IMR-90 (cell line): ENCODE measurements around the gene KCNAB2. TPM values are rescaled to one million over a fixed set of nuclear protein-coding genes. Genes with fewer than 3 reads are reported as not detected.

ENCODE experiments used
- ATAC-seq: fragments of 200-7000 bp; cut with Tn5 transposase; 2 replicates; pipeline ENCODE4 v1.9.1; 2020; ENCODE audit warnings: low read depth, mild to moderate bottlenecking, moderate library complexity
- BruUV-seq: library from RNA; stranded (reverse); fragments of 400-500 nt; replicated peaks from 2 replicates; lab custom pipeline; 2021; lab: Mats Ljungman, UMichigan
- CTCF ChIA-PET: fragments of 300-600 bp; formaldehyde crosslinking; extraction: SDS; loops from one replicate; lab custom pipeline; 2021; ENCODE audit warnings: antibody characterized with exemption; lab: Yijun Ruan, JAX
- POLR2A ChIA-PET: fragments of 300-600 bp; sonication (Branson Sonifier 250); formaldehyde crosslinking; loops from one replicate; lab custom pipeline; 2022; ENCODE audit warnings: antibody characterized with exemption; ENCODE audit not compliant: unreplicated experiment; lab: Charles Lee
- DNase-seq: peaks from one replicate; pipeline ENCODE4 v3.0.0; 2013
- H2AFZ ChIP-seq: replicated peaks from 2 replicates; pipeline ENCODE3; 2013; ENCODE audit warnings: low read length, mild to moderate bottlenecking; ENCODE audit not compliant: poor library complexity
- H2AK5ac ChIP-seq: 2 replicates; pipeline ENCODE4 v1.6.1; 2013; ENCODE audit warnings: low read depth, low read length, inconsistent platforms
- H2AK9ac ChIP-seq: replicated peaks from 2 replicates; pipeline ENCODE3; 2013; ENCODE audit warnings: mild to moderate bottlenecking, low read depth, low read length, moderate library complexity; ENCODE audit not compliant: poor library complexity
- H2BK120ac ChIP-seq: 2 replicates; pipeline ENCODE4 v1.6.1; 2013; ENCODE audit warnings: low read depth, low read length, inconsistent platforms
- H2BK15ac ChIP-seq: 3 replicates; pipeline ENCODE4 v1.6.1; 2013; ENCODE audit warnings: low read depth, low read length, inconsistent platforms
- H2BK20ac ChIP-seq: 2 replicates; pipeline ENCODE4 v1.6.1; 2013; ENCODE audit warnings: low read depth, mild to moderate bottlenecking, inconsistent platforms, low read length, moderate library complexity
- H2BK5ac ChIP-seq: 2 replicates; pipeline ENCODE4 v1.6.1; 2013; ENCODE audit warnings: mild to moderate bottlenecking, low read depth, low read length, inconsistent platforms; ENCODE audit not compliant: poor library complexity, severe bottlenecking
- H3K14ac ChIP-seq: replicated peaks from 2 replicates; pipeline ENCODE4 v1.6.1; 2013; ENCODE audit warnings: low read depth, low read length, inconsistent platforms
- H3K18ac ChIP-seq: 2 replicates; pipeline ENCODE4 v1.6.1; 2013; ENCODE audit warnings: low read depth, low read length, control low read depth
- H3K23ac ChIP-seq: 2 replicates; pipeline ENCODE4 v1.6.1; 2013; ENCODE audit warnings: low read depth, low read length, inconsistent platforms
- H3K27ac ChIP-seq: 2 replicates; pipeline ENCODE4 v1.5.1; 2013; ENCODE audit warnings: mild to moderate bottlenecking, control low read depth, low read length; ENCODE audit not compliant: insufficient read depth
- H3K27me3 ChIP-seq: 2 replicates; pipeline ENCODE4 v1.6.1; 2013; ENCODE audit warnings: low read length; ENCODE audit not compliant: control insufficient read depth, insufficient read depth
- H3K36me3 ChIP-seq: 2 replicates; pipeline ENCODE4 v1.6.1; 2013; ENCODE audit warnings: low read length, mixed read lengths; ENCODE audit not compliant: control insufficient read depth, insufficient read depth
- H3K4ac ChIP-seq: 2 replicates; pipeline ENCODE4 v1.6.1; 2013; ENCODE audit warnings: low read depth, low read length, inconsistent platforms
- H3K4me1 ChIP-seq: 2 replicates; pipeline ENCODE4 v1.6.1; 2013; ENCODE audit warnings: low read length, mixed read lengths; ENCODE audit not compliant: control insufficient read depth, insufficient read depth
- H3K4me2 ChIP-seq: 2 replicates; pipeline ENCODE4 v1.6.1; 2013; ENCODE audit warnings: low read depth, mild to moderate bottlenecking, control low read depth, low read length, moderate library complexity
- H3K4me3 ChIP-seq: 2 replicates; pipeline ENCODE4 v1.5.1; 2013; ENCODE audit warnings: low read depth, mild to moderate bottlenecking, control low read depth, low read length, moderate library complexity; ENCODE audit not compliant: insufficient read depth
- H3K56ac ChIP-seq: 2 replicates; pipeline ENCODE4 v1.6.1; 2013; ENCODE audit warnings: low read length, inconsistent platforms; ENCODE audit not compliant: insufficient read depth; ENCODE audit errors: extremely low read depth
- H3K79me1 ChIP-seq, 2 experiments: 2 replicates each; pipeline ENCODE4 v1.6.1; 2013; ENCODE audit warnings: low read length in 2 of 2, inconsistent platforms in 1 of 2, low read depth in 1 of 2
- H3K9ac ChIP-seq: 2 replicates; pipeline ENCODE4 v1.6.1; 2013; ENCODE audit warnings: low read depth, low read length, control low read depth
- H3K9me1 ChIP-seq: 2 replicates; pipeline ENCODE4 v1.6.1; 2013; ENCODE audit warnings: low read length, inconsistent platforms; ENCODE audit not compliant: insufficient read depth
- H3K9me3 ChIP-seq: 2 replicates; pipeline ENCODE4 v1.6.1; 2013; ENCODE audit warnings: low read length; ENCODE audit not compliant: control insufficient read depth, insufficient read depth
- H4K20me1 ChIP-seq: 2 replicates; pipeline ENCODE4 v1.6.1; 2013; ENCODE audit warnings: low read length, inconsistent platforms; ENCODE audit not compliant: insufficient read depth
- H4K5ac ChIP-seq: 2 replicates; pipeline ENCODE4 v1.6.1; 2013; ENCODE audit warnings: mild to moderate bottlenecking, low read depth, low read length, control low read depth
- H4K8ac ChIP-seq, 2 experiments: 2 replicates each; pipeline ENCODE4 v1.6.1; 2013; ENCODE audit warnings: low read depth in 2 of 2, low read length in 2 of 2, control low read depth in 1 of 2, inconsistent platforms in 1 of 2
- H4K91ac ChIP-seq: 2 replicates; pipeline ENCODE4 v1.6.1; 2013; ENCODE audit warnings: low read depth, low read length, inconsistent platforms; ENCODE audit not compliant: insufficient read depth
- BHLHE40 ChIP-seq: fragments of 150-350 bp; IDR thresholded peaks from 2 replicates; pipeline ENCODE4 v1.6.1; 2016; ENCODE audit warnings: mild to moderate bottlenecking, low read depth, low read length
- CEBPB ChIP-seq: IDR thresholded peaks from 2 replicates; pipeline ENCODE4 v1.6.1; 2012; ENCODE audit warnings: low read depth, low read length, improper control_type of control experiment
- CHD1 ChIP-seq: IDR thresholded peaks from 2 replicates; pipeline ENCODE4 v1.6.1; 2012; ENCODE audit warnings: low read depth, low read length, improper control_type of control experiment
- CTCF ChIP-seq: conservative IDR thresholded peaks from 2 replicates; pipeline ENCODE4 v1.5.1; 2012; ENCODE audit warnings: mild to moderate bottlenecking, low read depth, low read length, improper control_type of control experiment
- ELK1 ChIP-seq: fragments of 150-350 bp; IDR thresholded peaks from 2 replicates; pipeline ENCODE4 v1.6.1; 2016; ENCODE audit warnings: low read depth, mild to moderate bottlenecking, low read length, moderate library complexity, borderline replicate concordance
- FOS ChIP-seq: fragments of 150-350 bp; IDR thresholded peaks from 2 replicates; pipeline ENCODE4 v1.6.1; 2016; ENCODE audit warnings: low read depth, low read length
- MAFK ChIP-seq: IDR thresholded peaks from 2 replicates; pipeline ENCODE4 v1.6.1; 2012; ENCODE audit warnings: low read depth, low read length, improper control_type of control experiment
- MAZ ChIP-seq: IDR thresholded peaks from 2 replicates; pipeline ENCODE4 v1.6.1; 2012; ENCODE audit warnings: low read depth, mild to moderate bottlenecking, low read length, improper control_type of control experiment, moderate library complexity, borderline replicate concordance
- MXI1 ChIP-seq: IDR thresholded peaks from 2 replicates; pipeline ENCODE4 v1.6.1; 2012; ENCODE audit warnings: low read depth, mild to moderate bottlenecking, low read length, moderate library complexity, borderline replicate concordance
- NFE2L2 ChIP-seq: fragments of 150-350 bp; IDR thresholded peaks from 2 replicates; pipeline ENCODE4 v1.6.1; 2016; ENCODE audit warnings: low read depth, mild to moderate bottlenecking, low read length
- POLR2A ChIP-seq: IDR thresholded peaks from 2 replicates; pipeline ENCODE4 v1.6.1; 2012; ENCODE audit warnings: mild to moderate bottlenecking, low read depth, low read length
- RAD21 ChIP-seq: IDR thresholded peaks from 2 replicates; pipeline ENCODE4 v1.6.1; 2012; ENCODE audit warnings: low read length, improper control_type of control experiment
- RCOR1 ChIP-seq: IDR thresholded peaks from 2 replicates; pipeline ENCODE4 v1.6.1; 2012; ENCODE audit warnings: mild to moderate bottlenecking, low read length, improper control_type of control experiment; ENCODE audit not compliant: insufficient replicate concordance
- RFX5 ChIP-seq: IDR thresholded peaks from 2 replicates; pipeline ENCODE4 v1.8.0; 2012; ENCODE audit warnings: low read depth, mild to moderate bottlenecking, low read length, moderate library complexity
- SMC3 ChIP-seq: fragments of 150-350 bp; IDR thresholded peaks from 2 replicates; pipeline ENCODE4 v1.6.1; 2016; ENCODE audit warnings: low read depth, mild to moderate bottlenecking, antibody characterized with exemption, low read length, moderate library complexity
- USF2 ChIP-seq: fragments of 150-350 bp; IDR thresholded peaks from 2 replicates; pipeline ENCODE4 v1.6.1; 2017; ENCODE audit warnings: mild to moderate bottlenecking, antibody characterized with exemption, low read length, low read depth
- WGBS, 2 experiments: methylation state at CpG; one replicate each; pipeline versions ENCODE4 v1.1.5 to v1.1.7; 2013; ENCODE audit warnings: missing lambda C conversion rate in 2 of 2; ENCODE audit not compliant: insufficient read length in 1 of 2; ENCODE audit errors: extremely low coverage in 2 of 2; 5-methylcytosine and 5-hydroxymethylcytosine counted together
- dilution Hi-C: fragments of 300-500 bp; cut with HindIII; formaldehyde crosslinking; loops from one replicate; pipeline ENCODE4 v1.14.3; 2018; ENCODE audit warnings: low sequenced_read_pairs; ENCODE audit not compliant: unreplicated experiment
- in situ Hi-C: fragments of 300-500 bp; cut with MboI; formaldehyde crosslinking; loops from 3 replicates; pipeline ENCODE4 v1.14.3; 2019; ENCODE audit warnings: low sequenced_read_pairs, inconsistent platforms, mixed read lengths
- intact Hi-C: fragments of 100-400 bp; cut with micrococcal nuclease; formaldehyde crosslinking; loops from 2 replicates; pipeline ENCODE4 v1.10.0; 2022
- polyA plus RNA-seq, 3 experiments: library from polyadenylated mRNA; depleted of rRNA; stranded (reverse); fragments of >200 nt; gene quantifications; 2 replicates each; pipeline ENCODE4 v1.2.3, GENCODE V29; 2012; ENCODE audit warnings: low replicate concordance in 1 of 3
- total RNA-seq: library from RNA; depleted of rRNA; stranded (reverse); fragments of >200 nt; gene quantifications from 2 replicates; pipeline ENCODE4 v1.2.3, GENCODE V29; 2012

KCNAB2 gene
- total and polyA plus RNA-seq, 2 of the 4 experiments (the other 2 are of a cell fraction): 1.3 to 4.2 TPM

- H3K79me1 ChIP-seq: no peaks in the 10 kb centered on the region
- no peak overlapping the region for H2BK15ac ChIP-seq
- no peak overlapping the region for H3K18ac ChIP-seq
- H3K27me3 ChIP-seq: peaks cover 2% of the 10 kb centered on the region; the same call in 1 of the 2 replicates
- no peak overlapping the region for H4K8ac ChIP-seq
- no peaks in the 10 kb centered on the region for H4K20me1 ChIP-seq
- no peaks in the 10 kb centered on the region for H3K4me1 ChIP-seq
- no peak overlapping the region for H3K4me3 ChIP-seq
- no peak overlapping the region for H2BK120ac ChIP-seq
- no peak overlapping the region for H3K56ac ChIP-seq
- ATAC-seq (no peak), DNase-seq (no peak)
- no peak overlapping the region for H3K23ac ChIP-seq
- in situ Hi-C loops: no loop called here
- no peaks in the 10 kb centered on the region for H3K36me3 ChIP-seq
- intact Hi-C loops: no loop called here
- H2AFZ ChIP-seq: no peak overlapping the region
- no peak overlapping the region for H2AK5ac ChIP-seq
- H3K9me3 ChIP-seq: peaks cover 5% of the 10 kb centered on the region; the same call in 1 of the 2 replicates
- dilution Hi-C loops: no loop called here
- no peak overlapping the region for H2AK9ac ChIP-seq
- no peak overlapping the region for H2BK5ac ChIP-seq
- TF ChIP-seq FOS: no peak
- TF ChIP-seq RCOR1: no peak
- TF ChIP-seq POLR2A: no peak
- TF ChIP-seq SMC3: no peak
- no peak for TF ChIP-seq CTCF
- TF ChIP-seq CEBPB: no peak
- no peak for TF ChIP-seq RFX5
- TF ChIP-seq BHLHE40: no peak
- no peak for TF ChIP-seq CHD1
- TF ChIP-seq MAZ: no peak
- TF ChIP-seq RAD21: no peak
- no peak for TF ChIP-seq USF2
- no peak for TF ChIP-seq MXI1
- TF ChIP-seq ELK1: no peak
- TF ChIP-seq NFE2L2: no peak
- TF ChIP-seq MAFK: no peak
- POLR2A ChIA-PET: no interaction called here
- 75% methylated on average over 6 of the region's 9 CpGs; no CpG with 5 or more reads in 1 of the 2 experiments for WGBS, 2 experiments
- CTCF ChIA-PET: no interaction called here
- no peaks in the 10 kb centered on the region for H3K9me1 ChIP-seq
- no peak overlapping the region for H3K4ac ChIP-seq
- no TSS peak for BruUV-seq
- H4K91ac ChIP-seq: no peak overlapping the region
- H4K5ac ChIP-seq: no peak overlapping the region
- no peak overlapping the region for H3K9ac ChIP-seq
- H3K27ac ChIP-seq: no peak overlapping the region
- H3K4me2 ChIP-seq: no peak overlapping the region
- no peak overlapping the region for H3K14ac ChIP-seq
- no peak overlapping the region for H2BK20ac ChIP-seq
Measured at GRCh38 chr1:6129313-6129712, 83.6 kb downstream of the KCNAB2 start.
